Breast epithelium (tissue), 4 donors: ENCODE data around the gene MRPS6. TPM values are rescaled to one million over a fixed set of nuclear protein-coding genes. Genes with fewer than 3 reads are reported as not detected.

ENCODE experiments used
- DNase-seq, 2 donors: peaks; one replicate each; pipeline ENCODE4 v3.0.0-alpha.2; 2019; ENCODE audit warnings: low spot score in 2 of 2
- H3K27ac ChIP-seq, 2 donors: fragments of 200-600 bp; sonication (generic) in 1 of 2; one replicate each; pipeline ENCODE4 v1.5.1; 2016 to 2019; ENCODE audit warnings: mild to moderate bottlenecking in 1 of 2
- H3K27me3 ChIP-seq, 2 donors: fragments of 200-600 bp; sonication (generic) in 1 of 2; one replicate each; pipeline versions ENCODE4 v1.5.1 to v1.6.0; 2017 to 2019; ENCODE audit warnings: control low read depth in 1 of 2, mild to moderate bottlenecking in 1 of 2
- H3K36me3 ChIP-seq: fragments of 200-600 bp; one replicate; pipeline ENCODE4 v1.5.1; 2019
- H3K4me1 ChIP-seq, 2 donors: fragments of 200-600 bp; sonication (generic); one replicate each; pipeline ENCODE4 v1.5.1; 2016 to 2019; ENCODE audit warnings: control low read depth in 1 of 2
- H3K4me3 ChIP-seq, 3 donors: fragments of 200-600 bp; sonication (generic); 1 replicate in 2 of 3; 2 replicates in 1 of 3; pipeline ENCODE4 v1.5.1; 2016 to 2019; ENCODE audit warnings: mild to moderate bottlenecking in 3 of 3, moderate library complexity in 2 of 3
- H3K9me3 ChIP-seq, 2 donors: fragments of 200-600 bp; sonication (generic) in 1 of 2; one replicate each; pipeline ENCODE4 v1.5.1; 2016 to 2019; ENCODE audit warnings: control low read depth in 1 of 2
- CTCF ChIP-seq, 3 donors: fragments of 450-650 bp; IDR thresholded peaks; one replicate each; pipeline ENCODE4 v1.5.1; 2016 to 2017; ENCODE audit warnings: antibody characterized with exemption in 3 of 3, mild to moderate bottlenecking in 3 of 3, moderate library complexity in 3 of 3
- POLR2A ChIP-seq: fragments of 450-650 bp; IDR thresholded peaks from one replicate; pipeline ENCODE4 v1.6.1; 2016; ENCODE audit warnings: antibody characterized with exemption, mild to moderate bottlenecking, moderate library complexity
- POLR2AphosphoS5 ChIP-seq, 3 donors: sonication (generic); formaldehyde crosslinking; IDR thresholded peaks; one replicate each; pipeline ENCODE4 v1.6.1; 2017; ENCODE audit warnings: antibody characterized with exemption in 3 of 3
- intact Hi-C: fragments of 100-400 bp; cut with DNase I; formaldehyde crosslinking; loops from one replicate; pipeline ENCODE4 v1.15.1; 2023; ENCODE audit warnings: low total_unique reads
- total RNA-seq, 3 donors: library from RNA; depleted of rRNA; stranded (reverse); fragments of >200 nt; gene quantifications; one replicate each; pipeline ENCODE4 v1.1.0, GENCODE V29; 2016

MRPS6 gene
- total RNA-seq, 3 donors from 2014 or later, result 22.3 to 40.6 (median 26.5) TPM

DNA sequence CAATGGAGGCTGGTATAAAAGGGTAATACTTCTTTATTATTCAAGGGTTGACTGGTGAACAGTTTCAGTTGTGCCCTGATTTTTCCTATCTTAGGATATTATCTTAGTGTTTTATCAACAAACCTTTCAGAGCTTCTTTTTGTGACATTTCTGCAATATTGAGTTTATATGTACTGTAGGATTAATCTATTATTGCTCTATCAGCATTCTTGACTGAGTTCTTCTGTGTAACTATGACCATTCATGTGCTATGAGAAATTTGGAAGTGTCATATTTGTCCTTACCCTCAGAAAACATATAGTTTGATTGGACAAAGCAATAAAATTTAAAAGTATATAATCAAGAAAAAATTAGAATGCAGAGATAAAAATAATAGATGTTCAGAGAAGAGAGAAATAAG, 25.5 kb upstream of the MRPS6 start:
- TF ChIP-seq CTCF (IDR thresholded peaks at IDR 0.05), result no peak
- no peak for TF ChIP-seq POLR2AphosphoS5 (IDR thresholded peaks at IDR 0.05)
- no peak for TF ChIP-seq POLR2A
- Histone ChIP-seq H3K27ac (no peak overlapping the region), H3K4me3 (no peak overlapping the region), H3K4me1 (no peaks in the 10 kb centered on the region), H3K9me3 (no peaks in the 10 kb centered on the region), H3K27me3 (no peaks in the 10 kb centered on the region), H3K36me3 (no peaks in the 10 kb centered on the region)
- DNase-seq, result no peak
- intact Hi-C loops, result no loop called here

GRCh38 chr21:34052171-34052570, 21.2 kb upstream of the MRPS6 start:
- Histone ChIP-seq H3K36me3 (no peaks in the 10 kb centered on the region), H3K4me3 (no peak overlapping the region), H3K27me3 (no peaks in the 10 kb centered on the region), H3K9me3 (no peaks in the 10 kb centered on the region), H3K27ac (no peak overlapping the region), H3K4me1 (no peaks in the 10 kb centered on the region)
- TF ChIP-seq POLR2AphosphoS5 (IDR thresholded peaks at IDR 0.05), result no peak
- TF ChIP-seq POLR2A, result no peak
- TF ChIP-seq CTCF (IDR thresholded peaks at IDR 0.05), result no peak
- intact Hi-C loops, result no loop called here
- DNase-seq, result no peak

DNA sequence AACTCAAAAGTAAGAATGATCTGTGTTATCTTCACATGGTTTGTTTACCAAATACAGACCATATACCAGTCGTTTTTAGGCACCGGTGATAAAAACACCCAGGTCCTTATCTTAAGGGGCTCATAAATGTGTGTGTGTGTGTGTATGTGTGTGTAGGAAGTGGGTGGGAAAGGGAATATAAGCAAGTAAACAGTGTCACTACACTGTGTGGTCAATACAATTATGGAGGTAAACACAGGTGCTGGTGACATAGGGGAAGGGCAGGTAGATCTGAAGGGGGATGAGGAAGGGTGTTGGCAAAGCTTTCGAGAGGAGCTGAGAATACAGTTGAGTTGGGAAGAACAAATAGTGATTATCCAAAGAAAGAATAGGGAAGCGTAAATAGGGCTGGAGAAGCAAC, 19.1 kb upstream of the MRPS6 start:
- Histone ChIP-seq H3K36me3 (no peaks in the 10 kb centered on the region), H3K9me3 (no peaks in the 10 kb centered on the region), H3K27ac (no peak overlapping the region), H3K4me3 (no peak overlapping the region), H3K27me3 (no peaks in the 10 kb centered on the region), H3K4me1 (no peaks in the 10 kb centered on the region)
- TF ChIP-seq POLR2AphosphoS5 (IDR thresholded peaks at IDR 0.05) (no peak), CTCF (IDR thresholded peaks at IDR 0.05) (no peak), POLR2A (no peak)
- no peak for DNase-seq
- intact Hi-C loops, result no loop called here

GRCh38 chr21:34055615-34056014, 17.8 kb upstream of the MRPS6 start:
- Histone ChIP-seq H3K9me3 (no peaks in the 10 kb centered on the region), H3K27me3 (no peaks in the 10 kb centered on the region), H3K27ac (no peak overlapping the region), H3K36me3 (no peaks in the 10 kb centered on the region), H3K4me3 (no peak overlapping the region), H3K4me1 (no peaks in the 10 kb centered on the region)
- DNase-seq, result no peak
- no peak for TF ChIP-seq POLR2A
- no peak for TF ChIP-seq POLR2AphosphoS5 (IDR thresholded peaks at IDR 0.05)
- TF ChIP-seq CTCF (IDR thresholded peaks at IDR 0.05), result no peak
- intact Hi-C loops, result no loop called here

GRCh38 chr21:34061983-34062382, 11.4 kb upstream of the MRPS6 start:
- Histone ChIP-seq H3K36me3 (no peaks in the 10 kb centered on the region), H3K4me1 (no peaks in the 10 kb centered on the region), H3K4me3 (no peak overlapping the region), H3K27ac (no peak overlapping the region), H3K27me3 (no peaks in the 10 kb centered on the region), H3K9me3 (no peaks in the 10 kb centered on the region)
- TF ChIP-seq POLR2AphosphoS5 (IDR thresholded peaks at IDR 0.05), result no peak
- TF ChIP-seq CTCF (IDR thresholded peaks at IDR 0.05), result no peak
- TF ChIP-seq POLR2A, result no peak
- no peak for DNase-seq
- intact Hi-C loops, result no loop called here
